HFFc6 (cell line): ENCODE results near the gene SLAMF7. TPM values are rescaled to one million over a fixed set of nuclear protein-coding genes. Genes with fewer than 3 reads are reported as not detected.
"Not testable (repeated sequence)": the region's sequence is repeated elsewhere in the genome, so short reads cannot be mapped to it uniquely, and the experiment has no call there.

Experiments used
- DNase-seq: peaks from one replicate; pipeline ENCODE4 v3.0.0-alpha.2; 2018
- H3K27ac Mint-ChIP-seq: 2 replicates; pipeline ENCODE4 v1.8.0; 2020; ENCODE audit warnings: mild to moderate bottlenecking, mixed read lengths
- H3K27me3 Mint-ChIP-seq: 2 replicates; pipeline ENCODE4 v1.8.0; 2021; ENCODE audit warnings: mild to moderate bottlenecking, moderate library complexity, mixed read lengths; ENCODE audit not compliant: insufficient read depth
- H3K36me3 Mint-ChIP-seq: 2 replicates; pipeline ENCODE4 v1.8.0; 2021; ENCODE audit warnings: low read depth, mixed read lengths
- H3K4me1 Mint-ChIP-seq: 2 replicates; pipeline ENCODE4 v1.8.0; 2020; ENCODE audit warnings: low read depth, mixed read lengths
- H3K4me3 Mint-ChIP-seq: 2 replicates; pipeline ENCODE4 v1.8.0; 2020; ENCODE audit warnings: mild to moderate bottlenecking, moderate library complexity, mixed read lengths
- H3K9me3 Mint-ChIP-seq: 2 replicates; pipeline ENCODE4 v1.8.0; 2020; ENCODE audit warnings: mild to moderate bottlenecking, mixed read lengths
- CTCF ChIP-seq: fragments of 200-600 bp; sonication (generic); IDR thresholded peaks from 2 replicates; pipeline ENCODE4 v1.5.0; 2021; ENCODE audit warnings: antibody characterized with exemption, mild to moderate bottlenecking
- total RNA-seq, 6 experiments: library from RNA; stranded (reverse); fragmentation: NEBNext Ultra II Directional; extraction: Animal tissue kit (Norgen Biotek cat#: 25700); gene quantifications; 2 replicates in 1 of 6; 3 replicates in 5 of 6; pipeline ENCODE4 v1.2.3, GENCODE V29; 2021

The SLAMF7 gene
- total RNA-seq, 6 experiments from 2014 or later: not detected

- H3K36me3 Mint-ChIP-seq: no peaks in the 10 kb centered on the region
- H3K27me3 Mint-ChIP-seq: peaks cover 2% of the 10 kb centered on the region; the same call in 1 of the 2 replicates
- H3K27ac Mint-ChIP-seq: no peak overlapping the region
- H3K4me1 Mint-ChIP-seq: no peaks in the 10 kb centered on the region
- TF ChIP-seq CTCF: no peak
- no peak for DNase-seq
- no peaks in the 10 kb centered on the region for H3K9me3 Mint-ChIP-seq
- H3K4me3 Mint-ChIP-seq: no peak overlapping the region
These were observed 28.4 kb upstream of the SLAMF7 start for GRCh38 chr1:160710517-160711252.

GRCh38 chr1:160711276-160711601 is 27.8 kb upstream of the SLAMF7 start:
- no peaks in the 10 kb centered on the region for H3K4me1 Mint-ChIP-seq
- DNase-seq: no peak
- no peak overlapping the region for H3K27ac Mint-ChIP-seq
- TF ChIP-seq CTCF: no peak
- no peak overlapping the region for H3K4me3 Mint-ChIP-seq
- no peaks in the 10 kb centered on the region for H3K36me3 Mint-ChIP-seq
- peaks cover 4% of the 10 kb centered on the region; the same call in 1 of the 2 replicates for H3K27me3 Mint-ChIP-seq
- H3K9me3 Mint-ChIP-seq: no peaks in the 10 kb centered on the region

GRCh38 chr1:160711602-160712311 is 27.3 kb upstream of the SLAMF7 start, which contains the start of gene CD48:
CD48 (minus strand) TSS chr1:160711822; CDS start chr1:160711763, 59 bp downstream.
- no peak for TF ChIP-seq CTCF
- H3K9me3 Mint-ChIP-seq: no peaks in the 10 kb centered on the region
- no peak within 1 kb of the TSS for H3K27ac Mint-ChIP-seq
- H3K4me1 Mint-ChIP-seq: no peaks in the 10 kb centered on the region
- H3K4me3 Mint-ChIP-seq: no peak within 1 kb of the TSS
- H3K27me3 Mint-ChIP-seq: peaks cover 4% of the 10 kb centered on the region; the same call in 1 of the 2 replicates
- H3K36me3 Mint-ChIP-seq: no peaks in the 10 kb centered on the region
- DNase-seq: no peak

- not testable (repeated sequence) for H3K4me3 Mint-ChIP-seq, DNase-seq, H3K27ac Mint-ChIP-seq, H3K4me1 Mint-ChIP-seq, H3K36me3 Mint-ChIP-seq, H3K27me3 Mint-ChIP-seq, H3K9me3 Mint-ChIP-seq
These were observed 26.4 kb upstream of the SLAMF7 start for GRCh38 chr1:160712525-160713080.

GRCh38 chr1:160713161-160713560 is 25.9 kb upstream of the SLAMF7 start:
- Mint-ChIP-seq H3K4me1 (no peaks in the 10 kb centered on the region), H3K27ac (no peak overlapping the region), H3K36me3 (no peaks in the 10 kb centered on the region), H3K9me3 (no peaks in the 10 kb centered on the region), H3K27me3 (peaks cover 8% of the 10 kb centered on the region), H3K4me3 (no peak overlapping the region)
- no peak for TF ChIP-seq CTCF
- no peak for DNase-seq

GRCh38 chr1:160714034-160714648 is 24.9 kb upstream of the SLAMF7 start:
- H3K27me3 Mint-ChIP-seq: peaks cover 10% of the 10 kb centered on the region
- H3K27ac Mint-ChIP-seq, H3K9me3 Mint-ChIP-seq, H3K4me3 Mint-ChIP-seq, DNase-seq, H3K4me1 Mint-ChIP-seq, H3K36me3 Mint-ChIP-seq: not testable (repeated sequence)
